GM18505 (cell line): ENCODE data around the gene MED25.

Experiments
- ATAC-seq: cut with Tn5 transposase; IDR thresholded peaks from one replicate; pipeline ENCODE4 v1.9.1; 2021; ENCODE audit not compliant: unreplicated experiment
- POLR2A ChIP-seq: IDR thresholded peaks from 4 replicates; pipeline ENCODE4 v1.6.1; 2011; ENCODE audit warnings: borderline replicate concordance; ENCODE audit not compliant: insufficient read depth, insufficient read length; ENCODE audit errors: extremely low read depth

Gene MED25

DNA sequence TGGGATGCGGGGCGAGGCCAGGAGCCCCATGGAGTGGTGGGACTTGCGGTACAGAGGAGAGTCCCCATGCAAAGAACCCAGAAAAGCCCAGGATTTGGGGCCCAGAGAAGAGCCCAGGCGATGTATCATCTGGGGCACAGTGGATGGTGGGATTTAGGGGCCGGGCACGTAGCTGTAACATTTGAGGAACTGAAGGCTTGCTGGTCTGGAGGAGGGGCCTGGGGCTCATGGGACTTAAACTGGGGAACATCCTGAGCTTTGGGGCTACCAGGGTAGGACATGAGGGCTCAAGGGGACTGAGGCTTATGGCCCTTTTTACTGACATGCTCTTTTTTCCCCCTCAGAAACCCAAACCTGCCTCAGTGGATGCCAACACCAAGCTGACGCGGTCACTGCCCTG is 13.5 kb downstream of the MED25 start:
- TF ChIP-seq POLR2A: no peak
- ATAC-seq: no peak

- ATAC-seq: no peak
- TF ChIP-seq POLR2A: no peak
Measured at GRCh38 chr19:49832556-49832955, 14.5 kb downstream of the MED25 start.

DNA sequence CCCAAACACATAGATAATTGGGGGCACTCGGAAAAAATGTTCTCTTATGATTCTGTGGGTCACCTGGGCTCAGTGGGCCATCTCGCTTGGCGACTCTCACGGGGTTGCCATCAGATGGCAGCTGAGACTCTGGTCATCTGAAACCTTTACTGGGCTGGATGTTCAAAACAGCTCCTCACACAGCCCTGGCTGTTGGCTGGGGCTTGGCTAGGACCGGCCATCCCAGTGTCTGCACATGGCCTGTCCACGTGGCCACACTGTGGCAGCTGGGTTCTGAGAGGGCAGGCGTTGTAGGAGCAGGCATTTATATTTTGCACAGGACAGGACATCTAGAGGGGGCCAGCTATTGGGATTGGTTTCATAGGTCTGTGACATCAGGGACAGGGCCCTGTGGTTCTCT is 15.5 kb downstream of the MED25 start:
- TF ChIP-seq POLR2A: no peak

DNA sequence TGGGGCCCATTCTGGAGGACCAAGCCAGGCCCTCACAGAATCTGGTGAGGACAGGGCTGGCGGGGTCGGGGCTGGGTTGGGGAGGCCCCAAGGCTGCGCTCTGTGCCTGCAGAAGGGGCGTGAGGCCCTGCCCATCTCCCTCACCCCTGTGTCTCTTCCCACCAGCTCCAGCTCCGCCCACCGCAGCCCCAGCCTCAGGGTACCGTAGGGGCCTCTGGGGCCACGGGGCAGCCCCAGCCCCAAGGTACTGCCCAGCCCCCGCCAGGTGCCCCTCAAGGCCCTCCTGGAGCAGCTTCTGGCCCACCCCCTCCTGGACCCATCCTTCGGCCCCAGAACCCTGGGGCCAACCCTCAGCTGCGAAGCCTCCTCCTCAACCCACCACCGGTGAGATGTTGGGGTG is 17.5 kb downstream of the MED25 start:
- ATAC-seq: no peak
- TF ChIP-seq POLR2A: no peak

More for the DNA sequence above, 15.5 kb downstream of the MED25 start:
- no peak for ATAC-seq

DNA sequence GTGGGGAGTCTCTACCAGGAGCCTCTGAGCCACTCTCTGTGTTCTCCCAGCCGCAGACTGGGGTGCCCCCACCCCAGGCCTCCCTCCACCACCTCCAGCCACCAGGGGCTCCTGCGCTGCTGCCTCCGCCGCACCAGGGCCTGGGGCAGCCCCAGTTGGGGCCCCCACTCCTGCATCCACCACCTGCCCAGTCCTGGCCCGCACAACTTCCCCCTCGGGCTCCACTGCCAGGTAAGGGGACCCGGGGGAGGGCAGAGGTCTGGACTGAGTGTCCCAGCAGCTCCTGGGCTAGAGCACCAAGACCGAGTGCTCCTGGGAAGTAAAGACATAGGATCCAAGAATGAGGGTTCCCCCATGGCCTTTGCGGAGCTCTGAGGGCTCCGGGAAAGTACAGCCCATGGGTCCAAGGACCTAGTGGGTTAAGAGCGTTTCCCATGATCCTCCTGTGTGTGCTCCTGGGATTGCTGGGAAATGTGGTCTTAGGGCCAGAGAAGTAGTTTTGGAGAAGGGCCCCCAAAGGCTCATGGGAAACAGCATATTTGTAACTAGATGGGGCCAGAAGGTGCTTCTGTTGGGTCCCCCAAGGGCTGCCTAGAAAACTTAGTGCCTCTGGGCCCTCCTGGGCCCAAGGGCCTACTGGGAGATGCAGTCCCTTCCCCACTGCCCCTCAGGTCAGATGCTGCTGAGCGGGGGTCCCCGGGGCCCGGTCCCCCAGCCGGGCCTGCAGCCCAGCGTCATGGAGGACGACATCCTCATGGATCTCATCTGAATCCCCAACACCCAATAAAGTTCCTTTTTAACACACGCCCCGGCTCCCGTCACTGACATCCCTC is 18.3 kb downstream of the MED25 start:
- ATAC-seq: no peak
- no peak for TF ChIP-seq POLR2A

DNA sequence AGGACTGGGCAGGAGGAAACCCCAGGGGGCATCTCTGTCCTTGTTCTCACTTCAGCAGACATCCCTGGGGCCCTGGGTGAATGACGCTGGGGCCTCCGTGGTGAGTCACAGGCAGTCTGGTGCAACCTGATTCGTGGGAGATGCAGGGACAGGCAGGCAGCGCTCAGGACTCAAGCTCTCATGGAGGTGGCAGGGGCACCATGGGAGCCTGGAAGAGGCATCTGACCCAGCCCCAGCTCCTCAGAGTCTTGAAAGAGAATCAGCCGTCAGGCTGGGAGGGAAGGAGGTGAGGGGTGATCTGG is 18.9 kb downstream of the MED25 start:
- TF ChIP-seq POLR2A: no peak
- no peak for ATAC-seq

GRCh38 chr19:49837425-49837824 is 19.3 kb downstream of the MED25 start:
- ATAC-seq: no peak
- no peak for TF ChIP-seq POLR2A

DNA sequence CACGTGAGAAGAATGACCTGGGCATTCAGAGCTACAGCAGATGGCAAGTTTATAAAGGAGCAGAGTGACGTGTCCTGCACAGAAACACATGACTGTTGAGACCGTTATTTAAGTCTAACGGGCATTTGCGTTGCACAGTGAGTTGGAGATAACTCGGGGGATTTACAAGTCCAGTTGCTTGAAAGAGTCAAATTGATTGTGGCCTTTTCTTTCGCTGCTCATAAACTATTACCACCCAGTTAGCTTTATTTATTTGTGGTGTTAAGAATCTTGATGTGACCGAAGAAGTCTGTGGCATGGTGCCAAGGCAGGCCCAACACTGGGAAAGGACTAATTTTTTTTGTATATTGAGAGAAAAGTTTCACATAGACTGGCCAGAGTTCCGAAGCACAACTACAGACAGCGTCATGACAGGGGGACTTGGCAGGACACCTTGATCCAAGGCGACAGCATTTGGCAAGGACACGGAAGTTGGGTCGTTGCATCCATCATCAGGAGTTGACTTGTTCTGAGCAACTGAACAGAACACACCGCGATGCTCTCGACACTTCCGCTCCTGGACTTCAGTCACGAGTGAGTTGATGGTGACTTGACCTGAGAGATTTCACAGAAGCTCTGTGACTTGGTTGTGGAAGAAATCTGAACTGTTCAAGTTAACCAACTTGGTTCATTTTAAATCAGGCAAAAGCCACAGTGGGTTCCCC is 20.9 kb downstream of the MED25 start:
- no peak for ATAC-seq
- TF ChIP-seq POLR2A: no peak

DNA sequence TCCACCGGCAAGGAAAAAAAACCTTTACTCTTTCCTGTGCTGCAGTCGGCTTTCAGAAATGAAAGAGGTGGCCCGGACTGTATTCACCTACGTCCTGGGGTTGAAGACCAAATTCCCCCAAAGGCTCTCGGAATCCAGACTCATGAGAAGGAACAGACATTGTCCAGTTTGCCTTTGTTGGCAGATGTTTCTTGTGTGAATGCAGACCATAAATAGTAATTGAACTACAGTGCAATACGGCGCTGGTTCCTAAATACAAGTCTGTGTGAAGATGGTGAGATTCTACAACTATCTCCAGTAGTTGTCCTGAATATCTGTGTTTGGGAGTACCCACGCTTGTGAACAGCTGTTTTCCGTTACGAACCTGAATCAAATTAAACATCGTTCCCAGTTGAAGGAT is 21.6 kb downstream of the MED25 start:
- ATAC-seq: no peak
- TF ChIP-seq POLR2A: no peak

GRCh38 chr19:49840321-49840720 is 22.2 kb downstream of the MED25 start:
- no peak for ATAC-seq
- TF ChIP-seq POLR2A: no peak

DNA sequence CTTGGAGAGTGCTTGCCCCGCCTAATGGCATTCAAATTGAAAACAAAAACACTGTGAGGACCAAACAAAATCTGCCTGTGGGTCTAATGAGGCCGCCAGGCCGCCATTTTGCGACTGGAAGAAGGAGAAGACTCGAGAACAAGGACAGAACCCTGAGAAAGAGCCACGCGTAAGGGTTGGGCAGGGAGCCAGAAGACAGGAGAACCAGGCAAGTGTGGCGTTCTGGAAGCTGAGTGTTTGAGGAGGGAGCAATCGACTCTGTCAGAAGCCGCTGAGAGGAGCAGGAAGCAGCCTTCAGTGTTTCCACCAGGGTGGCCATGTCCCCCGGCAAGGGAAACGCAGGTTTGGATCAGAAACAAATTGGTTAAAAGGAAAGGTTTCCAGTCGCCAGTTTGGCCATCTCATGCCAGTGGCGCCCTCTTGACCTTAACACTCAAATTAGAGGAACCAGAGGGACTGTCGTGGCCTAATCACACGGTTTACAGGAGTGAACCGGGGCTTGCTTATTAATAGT is 22.7 kb downstream of the MED25 start:
- ATAC-seq: no peak

DNA sequence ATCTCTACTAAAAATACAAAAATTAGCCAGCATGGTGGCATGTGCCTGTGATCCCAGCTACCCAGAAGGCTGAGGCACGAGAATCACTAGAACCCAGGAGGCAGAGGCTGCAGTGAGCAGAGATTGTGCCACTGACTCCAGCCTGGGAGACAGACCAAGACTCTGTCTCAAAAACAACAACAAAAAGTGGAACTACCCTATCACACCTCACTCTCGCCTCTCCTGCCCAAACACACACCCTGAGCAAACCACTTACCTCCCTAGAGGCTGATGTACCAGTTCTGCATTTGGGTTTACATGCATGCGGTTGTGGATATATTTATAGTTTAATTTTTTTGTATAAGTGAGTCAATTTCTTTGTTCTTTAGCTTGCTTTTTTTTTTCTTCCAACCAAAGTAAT is 25.2 kb downstream of the MED25 start:
- ATAC-seq: no peak
- TF ChIP-seq POLR2A: no peak

More for the DNA sequence above, 22.7 kb downstream of the MED25 start:
- TF ChIP-seq POLR2A: no peak

DNA sequence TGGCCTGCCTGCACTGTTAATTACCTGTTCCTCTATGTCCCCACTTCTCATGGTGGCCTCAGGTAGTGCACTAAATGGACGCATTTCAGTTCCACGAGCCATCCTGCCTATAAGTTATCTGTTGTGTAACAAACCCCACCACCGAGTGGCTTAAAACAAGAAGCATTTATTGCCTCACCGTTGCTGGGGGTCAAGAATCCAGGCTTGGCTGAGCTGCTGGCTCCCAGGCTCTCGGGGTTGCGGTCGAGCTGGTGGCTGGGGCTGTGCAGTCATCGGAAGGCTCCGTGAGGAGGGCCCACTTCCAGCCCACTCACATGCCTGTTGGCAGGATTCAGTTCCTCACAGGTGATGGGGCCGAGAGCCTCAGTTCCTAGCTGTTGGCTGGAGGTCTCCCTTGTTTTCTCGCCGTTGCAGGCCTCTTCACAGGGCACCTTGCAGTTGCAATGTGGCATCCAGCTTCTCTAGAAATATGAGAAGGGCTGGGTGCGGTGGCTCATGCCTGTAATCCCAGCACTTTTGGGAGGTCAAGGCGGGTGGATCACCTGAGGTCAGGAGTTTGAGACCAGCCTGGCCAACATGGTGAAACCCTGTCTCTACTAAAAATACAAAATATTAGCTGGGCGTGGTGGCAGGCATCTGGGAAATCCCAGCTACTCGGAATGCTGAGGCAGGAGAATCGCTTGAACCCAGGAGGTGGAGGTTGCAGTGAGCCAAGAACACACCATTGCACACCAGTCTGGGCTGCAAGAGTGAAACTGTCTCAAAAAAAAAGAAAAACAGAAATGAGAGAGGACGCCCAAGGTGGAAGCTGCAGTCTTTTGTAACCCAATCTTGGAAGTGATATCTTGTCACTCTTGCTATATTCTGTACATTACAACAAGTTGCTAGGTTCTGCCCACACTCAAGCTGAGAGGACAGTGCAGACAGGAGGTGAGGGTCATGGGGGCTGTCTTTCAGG is 26.3 kb downstream of the MED25 start:
- no peak for ATAC-seq
- TF ChIP-seq POLR2A: no peak
